Neural crest cell (in vitro differentiated cells): ENCODE data around the gene FLAD1. TPM values are rescaled to one million over a fixed set of nuclear protein-coding genes. Genes with fewer than 3 reads are reported as not detected.

ENCODE experiments used
- DNase-seq: peaks from one replicate; pipeline ENCODE4 v3.0.0; 2021; ENCODE audit warnings: low read depth, mixed read lengths, low spot score
- H3K27ac Mint-ChIP-seq: one replicate; pipeline ENCODE4 v1.8.0; 2021; ENCODE audit warnings: mild to moderate bottlenecking, mixed read lengths; ENCODE audit not compliant: unreplicated experiment
- H3K27me3 Mint-ChIP-seq: 2 replicates; pipeline ENCODE4 v1.8.0; 2021; ENCODE audit warnings: low read depth, mild to moderate bottlenecking, mixed read lengths
- H3K36me3 Mint-ChIP-seq: 2 replicates; pipeline ENCODE4 v1.8.0; 2021; ENCODE audit warnings: low read depth, mild to moderate bottlenecking, mixed read lengths
- H3K4me1 Mint-ChIP-seq: 2 replicates; pipeline ENCODE4 v1.8.0; 2021; ENCODE audit warnings: mixed read lengths
- H3K4me3 Mint-ChIP-seq: one replicate; pipeline ENCODE4 v1.8.0; 2021; ENCODE audit warnings: mild to moderate bottlenecking, mixed read lengths
- H3K9me3 Mint-ChIP-seq: 2 replicates; pipeline ENCODE4 v1.8.0; 2021; ENCODE audit warnings: mixed read lengths
- long read RNA-seq: library from polyadenylated mRNA; unstranded; transcript quantifications from one replicate; pipeline ENCODE4 v2.0.0, GENCODE V29; 2020
- total RNA-seq: library from RNA; stranded (reverse); gene quantifications from 2 replicates; pipeline ENCODE4 v1.2.1, GENCODE V29; 2021
- TF ChIP-seq, protein P1 (sequence below): fragments of 200-600 bp; sonication (generic); conservative IDR thresholded peaks from 2 replicates; pipeline ENCODE4 v1.5.0; 2021; ENCODE audit warnings: antibody characterized with exemption, mild to moderate bottlenecking

Gene FLAD1
- 76.3 and 81.9 TPM in 2 replicates for total RNA-seq
- long read RNA-seq, transcript FLAD1-203 (8 exons, 1,730 nt): major isoform, 21 of 62 reads
- long read RNA-seq, partial matches to known transcripts: 15 of 62 reads
- long read RNA-seq, other reads (novel, unspliced or antisense): 18 of 62 reads

DNA sequence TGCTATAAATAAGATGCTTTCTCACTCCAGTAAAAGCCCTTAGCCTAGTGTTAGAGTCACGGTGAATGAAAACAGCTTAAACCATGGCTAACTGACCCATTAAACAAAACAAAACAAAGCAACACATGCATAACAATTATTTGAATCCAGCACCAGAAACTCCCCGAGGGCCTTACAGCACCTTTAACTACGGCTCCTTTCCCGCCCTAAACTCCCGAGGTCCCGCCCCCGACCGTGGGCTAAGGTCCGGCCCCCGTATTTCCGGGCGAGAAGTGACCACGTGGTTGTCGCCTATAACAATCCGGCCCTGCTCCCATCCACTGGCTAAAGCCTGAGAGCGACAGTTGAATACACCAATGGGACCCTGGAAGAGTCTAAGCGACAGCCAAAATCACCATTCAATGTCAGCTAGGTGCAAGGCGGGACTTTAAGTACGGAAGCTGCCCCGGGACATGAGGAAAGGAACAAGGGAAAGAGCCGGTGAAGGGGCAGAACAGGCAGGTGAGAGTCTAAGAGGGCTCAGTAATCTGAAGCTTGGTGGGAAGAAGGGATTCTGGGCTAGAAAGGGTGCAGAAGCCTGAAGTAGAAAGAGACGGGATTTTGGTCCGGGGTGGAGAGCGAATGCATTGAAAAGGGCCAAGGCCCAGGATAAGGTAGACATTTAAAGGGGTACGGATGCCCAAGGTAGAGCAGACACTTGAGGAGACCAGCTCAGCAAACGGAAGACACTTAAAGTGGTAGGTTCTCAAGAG is at the start of gene FLAD1:
Gene FLAD1 (plus strand): TSS at position 448 of the 752 bp plus-strand sequence. CDS start 351 bp downstream, outside the sequence.
- Mint-ChIP-seq H3K4me3 (no peak within 1 kb of the TSS), H3K27ac (no peak within 1 kb of the TSS), H3K27me3 (no peaks in the 10 kb centered on the region), H3K36me3 (peaks cover 8% of the 10 kb centered on the region), H3K9me3 (no peaks in the 10 kb centered on the region), H3K4me1 (peaks cover 9% of the 10 kb centered on the region)
- TF ChIP-seq, protein P1, sequence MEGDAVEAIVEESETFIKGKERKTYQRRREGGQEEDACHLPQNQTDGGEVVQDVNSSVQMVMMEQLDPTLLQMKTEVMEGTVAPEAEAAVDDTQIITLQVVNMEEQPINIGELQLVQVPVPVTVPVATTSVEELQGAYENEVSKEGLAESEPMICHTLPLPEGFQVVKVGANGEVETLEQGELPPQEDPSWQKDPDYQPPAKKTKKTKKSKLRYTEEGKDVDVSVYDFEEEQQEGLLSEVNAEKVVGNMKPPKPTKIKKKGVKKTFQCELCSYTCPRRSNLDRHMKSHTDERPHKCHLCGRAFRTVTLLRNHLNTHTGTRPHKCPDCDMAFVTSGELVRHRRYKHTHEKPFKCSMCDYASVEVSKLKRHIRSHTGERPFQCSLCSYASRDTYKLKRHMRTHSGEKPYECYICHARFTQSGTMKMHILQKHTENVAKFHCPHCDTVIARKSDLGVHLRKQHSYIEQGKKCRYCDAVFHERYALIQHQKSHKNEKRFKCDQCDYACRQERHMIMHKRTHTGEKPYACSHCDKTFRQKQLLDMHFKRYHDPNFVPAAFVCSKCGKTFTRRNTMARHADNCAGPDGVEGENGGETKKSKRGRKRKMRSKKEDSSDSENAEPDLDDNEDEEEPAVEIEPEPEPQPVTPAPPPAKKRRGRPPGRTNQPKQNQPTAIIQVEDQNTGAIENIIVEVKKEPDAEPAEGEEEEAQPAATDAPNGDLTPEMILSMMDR: no peak
- DNase-seq: peak; percentile 89

GRCh38 chr1:154934358-154934948 is 48.7 kb upstream of the FLAD1 start:
- H3K27me3 Mint-ChIP-seq: no peaks in the 10 kb centered on the region
- no peaks in the 10 kb centered on the region for H3K36me3 Mint-ChIP-seq
- DNase-seq: no peak
- H3K4me3 Mint-ChIP-seq: peak overlapping the region; percentile 65
- no peak overlapping the region for H3K27ac Mint-ChIP-seq
- TF ChIP-seq, protein P1: no peak
- H3K4me1 Mint-ChIP-seq: peaks cover 34% of the 10 kb centered on the region
- no peaks in the 10 kb centered on the region for H3K9me3 Mint-ChIP-seq

GRCh38 chr1:154935749-154936554 is 47.2 kb upstream of the FLAD1 start:
- TF ChIP-seq, protein P1: no peak
- peak overlapping the region; percentile 90 for H3K4me3 Mint-ChIP-seq
- no peaks in the 10 kb centered on the region for H3K36me3 Mint-ChIP-seq
- peaks cover 43% of the 10 kb centered on the region for H3K4me1 Mint-ChIP-seq
- H3K9me3 Mint-ChIP-seq: no peaks in the 10 kb centered on the region
- peak overlapping the region; percentile 100 for H3K27ac Mint-ChIP-seq
- DNase-seq: no peak
- H3K27me3 Mint-ChIP-seq: no peaks in the 10 kb centered on the region

GRCh38 chr1:154936555-154937084 is 46.5 kb upstream of the FLAD1 start, which contains the start of gene PMVK:
TSS of gene PMVK (minus strand) at chr1:154936719. CDS start at chr1:154936685, 34 bp downstream.
- H3K4me1 Mint-ChIP-seq: peaks cover 50% of the 10 kb centered on the region
- peak within 1 kb of the TSS; percentile 90 for H3K4me3 Mint-ChIP-seq
- no peaks in the 10 kb centered on the region for H3K9me3 Mint-ChIP-seq
- H3K36me3 Mint-ChIP-seq: no peaks in the 10 kb centered on the region
- peak within 1 kb of the TSS; percentile 100 for H3K27ac Mint-ChIP-seq
- no peaks in the 10 kb centered on the region for H3K27me3 Mint-ChIP-seq
- DNase-seq: peak; percentile 89
- TF ChIP-seq, protein P1: peak; percentile 47
